Ovary (tissue), 3 donors: ENCODE measurements around the gene ARL8A.

Experiments used
- EP300 ChIP-seq: sonication (generic); formaldehyde crosslinking; IDR thresholded peaks from one replicate; pipeline ENCODE4 v1.6.1; 2017; ENCODE audit warnings: antibody characterized with exemption
- TF ChIP-seq, protein P1 (sequence below), 3 donors: fragments of 450-650 bp in 2 of 3; fragments of 200-600 bp in 1 of 3; IDR thresholded peaks; one replicate each; pipeline versions ENCODE4 v1.5.1 to v1.8.0; 2016 to 2022; ENCODE audit warnings: antibody characterized with exemption in 3 of 3, mild to moderate bottlenecking in 1 of 3
- donor health status: DM: no; HTN: no; CAD: no.

DNA sequence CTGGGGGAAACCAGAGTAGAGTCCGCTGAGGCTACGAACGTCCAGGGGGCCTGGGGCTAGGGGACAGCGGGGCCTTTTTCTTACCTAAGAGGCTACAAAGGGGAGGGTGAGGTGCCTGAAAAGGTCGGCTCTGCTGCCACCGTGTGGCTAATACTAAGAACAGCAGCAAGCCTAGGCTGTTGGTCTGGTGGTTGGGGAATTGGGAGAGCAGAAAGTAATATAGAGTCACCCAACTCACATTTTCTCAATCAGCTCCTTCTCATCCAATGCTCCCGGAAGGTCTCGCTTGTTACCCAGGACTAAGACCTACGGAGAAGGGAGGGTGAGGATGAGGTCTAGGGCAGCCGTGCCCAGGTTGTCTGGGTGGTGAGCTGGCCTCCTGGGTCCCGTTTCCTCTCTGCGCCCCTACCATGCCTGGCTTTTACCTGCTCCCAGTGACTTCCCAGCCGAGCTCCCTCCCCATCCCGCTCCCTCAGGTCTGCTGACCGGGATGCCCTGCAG, 9.3 kb downstream of the ARL8A start:
- TF ChIP-seq, protein P1, sequence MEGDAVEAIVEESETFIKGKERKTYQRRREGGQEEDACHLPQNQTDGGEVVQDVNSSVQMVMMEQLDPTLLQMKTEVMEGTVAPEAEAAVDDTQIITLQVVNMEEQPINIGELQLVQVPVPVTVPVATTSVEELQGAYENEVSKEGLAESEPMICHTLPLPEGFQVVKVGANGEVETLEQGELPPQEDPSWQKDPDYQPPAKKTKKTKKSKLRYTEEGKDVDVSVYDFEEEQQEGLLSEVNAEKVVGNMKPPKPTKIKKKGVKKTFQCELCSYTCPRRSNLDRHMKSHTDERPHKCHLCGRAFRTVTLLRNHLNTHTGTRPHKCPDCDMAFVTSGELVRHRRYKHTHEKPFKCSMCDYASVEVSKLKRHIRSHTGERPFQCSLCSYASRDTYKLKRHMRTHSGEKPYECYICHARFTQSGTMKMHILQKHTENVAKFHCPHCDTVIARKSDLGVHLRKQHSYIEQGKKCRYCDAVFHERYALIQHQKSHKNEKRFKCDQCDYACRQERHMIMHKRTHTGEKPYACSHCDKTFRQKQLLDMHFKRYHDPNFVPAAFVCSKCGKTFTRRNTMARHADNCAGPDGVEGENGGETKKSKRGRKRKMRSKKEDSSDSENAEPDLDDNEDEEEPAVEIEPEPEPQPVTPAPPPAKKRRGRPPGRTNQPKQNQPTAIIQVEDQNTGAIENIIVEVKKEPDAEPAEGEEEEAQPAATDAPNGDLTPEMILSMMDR (IDR thresholded peaks at IDR 0.05) = peak; percentile 64 to 88 (median 78)
- TF ChIP-seq EP300 = no peak
